IPS DF 6.9 (cell line): Measurements from ENCODE around the gene GPR183.

Experiments used
- DNase-seq: peaks from one replicate; pipeline ENCODE4 v3.0.0-alpha.2; 2013; ENCODE audit warnings: low read depth, low spot score
- H3K27ac ChIP-seq: one replicate; pipeline ENCODE4 v1.5.1; 2013; ENCODE audit warnings: low read length, control low read depth
- H3K27me3 ChIP-seq: 2 replicates; pipeline ENCODE4 v1.6.1; 2013; ENCODE audit warnings: mild to moderate bottlenecking, low read length; ENCODE audit not compliant: control insufficient read depth, insufficient read depth
- H3K36me3 ChIP-seq: 2 replicates; pipeline ENCODE4 v1.6.1; 2013; ENCODE audit warnings: low read length; ENCODE audit not compliant: control insufficient read depth, insufficient read depth
- H3K4me1 ChIP-seq: 2 replicates; pipeline ENCODE4 v1.6.1; 2013; ENCODE audit warnings: low read length; ENCODE audit not compliant: control insufficient read depth, insufficient read depth
- H3K4me3 ChIP-seq: 2 replicates; pipeline ENCODE4 v1.5.1; 2013; ENCODE audit warnings: mild to moderate bottlenecking, low read length
- H3K9me3 ChIP-seq: 2 replicates; pipeline ENCODE4 v1.6.1; 2013; ENCODE audit warnings: low read length, inconsistent platforms; ENCODE audit not compliant: control insufficient read depth, insufficient read depth
- WGBS: extraction: QIAGEN DNeasy Blood & Tissue Kit; methylation state at CpG from one replicate; pipeline ENCODE4 v1.1.7; 2013; ENCODE audit warnings: mixed read lengths, missing lambda C conversion rate; ENCODE audit not compliant: insufficient read length, insufficient coverage; 5-methylcytosine and 5-hydroxymethylcytosine counted together

Gene GPR183

DNA sequence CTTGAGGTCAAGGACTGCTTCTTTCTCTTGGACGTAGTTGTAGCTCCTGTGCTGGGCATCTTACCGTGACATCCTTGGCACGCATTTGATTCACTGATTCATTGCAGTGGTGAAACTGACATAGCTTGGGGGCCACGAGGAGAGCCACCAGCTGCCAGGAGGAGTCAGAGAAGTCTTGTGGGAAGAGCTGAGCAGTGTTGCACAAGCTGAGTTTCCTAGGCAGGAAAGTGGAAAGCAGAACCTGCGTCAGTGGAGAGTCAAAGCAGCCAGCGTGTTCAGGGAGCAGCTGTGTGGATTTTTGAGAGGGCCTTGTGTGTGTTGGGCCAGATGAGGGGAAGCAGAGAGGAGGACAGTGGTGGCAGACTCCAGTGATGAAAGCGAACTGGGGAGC is 5.3 kb upstream of the GPR183 start:
- no peak for DNase-seq
- H3K27ac ChIP-seq: no peak overlapping the region
- H3K4me3 ChIP-seq: no peak overlapping the region
- no peaks in the 10 kb centered on the region for H3K36me3 ChIP-seq
- H3K4me1 ChIP-seq: no peaks in the 10 kb centered on the region
- no peaks in the 10 kb centered on the region for H3K9me3 ChIP-seq
- H3K27me3 ChIP-seq: no peaks in the 10 kb centered on the region
- no CpG with 5 or more reads among the region's 7 CpGs for WGBS

DNA sequence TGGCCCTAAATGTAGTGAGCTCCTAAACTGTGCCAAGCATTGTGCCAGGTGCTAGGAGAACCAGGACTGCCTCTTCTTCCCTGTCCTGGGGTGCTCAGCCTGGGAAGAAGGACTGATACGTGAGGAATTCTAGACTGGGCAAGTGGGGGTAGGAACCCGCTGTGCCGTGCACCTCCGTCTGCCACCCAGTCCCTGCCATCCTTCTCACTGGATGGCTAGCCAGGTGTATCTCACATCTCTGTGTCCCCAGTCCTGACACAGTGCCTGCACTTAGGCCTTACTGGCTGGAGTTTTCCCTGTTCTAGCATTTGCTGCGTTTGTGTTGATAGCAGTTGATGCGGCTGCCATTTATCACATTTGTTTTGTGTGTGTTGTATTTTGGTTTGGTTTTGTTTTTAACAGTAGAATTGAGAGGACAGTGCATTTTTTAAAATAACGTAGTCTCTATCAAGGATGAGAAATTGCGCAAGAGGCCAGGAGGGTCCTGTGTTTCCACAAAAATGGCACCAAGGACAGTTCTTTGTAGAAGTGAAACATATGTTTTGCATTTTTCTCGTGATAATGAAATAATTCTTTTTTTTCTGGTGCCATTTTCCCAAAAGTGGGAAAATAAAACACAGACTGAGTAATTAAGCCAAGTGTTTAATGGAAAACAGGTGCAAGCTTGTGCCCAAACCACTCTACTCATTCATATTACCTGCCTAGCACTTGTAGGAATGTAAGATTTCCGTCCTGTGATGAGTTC is 4.7 kb upstream of the GPR183 start:
- no peaks in the 10 kb centered on the region for H3K4me1 ChIP-seq
- no peak overlapping the region for H3K4me3 ChIP-seq
- no peak for DNase-seq
- no peaks in the 10 kb centered on the region for H3K9me3 ChIP-seq
- no peaks in the 10 kb centered on the region for H3K27me3 ChIP-seq
- WGBS: 100% methylated on average over 2 of the region's 10 CpGs
- H3K27ac ChIP-seq: no peak overlapping the region
- no peaks in the 10 kb centered on the region for H3K36me3 ChIP-seq

DNA sequence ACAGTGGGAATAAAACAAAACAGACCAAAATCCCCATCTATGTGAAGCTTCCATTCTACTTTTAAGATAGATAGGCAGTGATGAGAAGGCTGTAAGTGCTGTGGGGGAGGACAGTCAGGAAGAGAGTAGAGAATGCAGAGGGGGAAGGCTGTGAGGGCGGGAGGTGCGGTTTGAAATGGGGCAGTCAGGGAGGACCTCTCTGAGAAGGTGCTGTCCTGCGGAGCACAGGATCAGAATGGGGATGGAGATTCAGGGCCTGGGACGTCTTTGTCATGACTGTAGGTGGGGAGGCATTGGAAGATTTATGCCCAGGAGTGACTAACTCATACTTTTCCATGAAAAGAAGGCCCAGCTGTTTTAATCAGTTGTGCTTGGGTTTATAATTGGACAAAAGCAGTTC is 3.9 kb upstream of the GPR183 start:
- DNase-seq: no peak
- no peak overlapping the region for H3K4me3 ChIP-seq
- no peaks in the 10 kb centered on the region for H3K27me3 ChIP-seq
- H3K36me3 ChIP-seq: no peaks in the 10 kb centered on the region
- H3K9me3 ChIP-seq: no peaks in the 10 kb centered on the region
- WGBS: no CpG with 5 or more reads among the region's 4 CpGs
- no peaks in the 10 kb centered on the region for H3K4me1 ChIP-seq
- no peak overlapping the region for H3K27ac ChIP-seq

DNA sequence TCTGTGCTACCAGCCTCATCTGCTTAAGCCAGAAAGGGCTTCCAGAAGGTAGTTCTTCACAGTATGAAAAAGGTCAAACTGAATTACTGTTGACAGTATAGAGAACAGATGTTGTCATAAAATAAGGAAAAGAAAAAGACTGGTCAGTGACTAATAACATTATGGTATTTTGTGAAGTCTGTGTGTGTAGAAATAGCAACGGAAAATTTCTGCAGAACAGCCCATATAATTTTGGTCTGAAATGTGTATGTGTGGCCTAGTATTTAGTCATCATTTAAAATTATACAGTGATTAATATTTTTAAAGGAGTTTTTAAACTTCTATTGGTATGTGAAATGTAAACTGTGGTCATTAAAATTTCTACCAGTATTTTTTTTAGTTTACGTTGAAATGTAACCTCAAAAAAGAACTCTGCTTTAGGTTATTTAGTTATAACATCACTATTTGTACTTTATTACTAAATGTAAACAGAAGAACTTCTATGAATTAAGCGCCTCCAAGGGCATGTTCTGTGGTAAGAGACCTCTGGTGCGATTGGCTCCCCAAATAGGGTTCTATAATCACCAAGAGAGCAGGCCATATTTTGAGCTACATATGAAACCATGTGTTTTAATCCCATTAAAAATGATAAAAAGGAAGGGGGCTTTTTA is 3.3 kb upstream of the GPR183 start:
- H3K4me1 ChIP-seq: no peaks in the 10 kb centered on the region
- no peak overlapping the region for H3K4me3 ChIP-seq
- no peaks in the 10 kb centered on the region for H3K27me3 ChIP-seq
- H3K36me3 ChIP-seq: no peaks in the 10 kb centered on the region
- WGBS: no CpG with 5 or more reads among the region's 4 CpGs
- DNase-seq: no peak
- no peak overlapping the region for H3K27ac ChIP-seq
- no peaks in the 10 kb centered on the region for H3K9me3 ChIP-seq

DNA sequence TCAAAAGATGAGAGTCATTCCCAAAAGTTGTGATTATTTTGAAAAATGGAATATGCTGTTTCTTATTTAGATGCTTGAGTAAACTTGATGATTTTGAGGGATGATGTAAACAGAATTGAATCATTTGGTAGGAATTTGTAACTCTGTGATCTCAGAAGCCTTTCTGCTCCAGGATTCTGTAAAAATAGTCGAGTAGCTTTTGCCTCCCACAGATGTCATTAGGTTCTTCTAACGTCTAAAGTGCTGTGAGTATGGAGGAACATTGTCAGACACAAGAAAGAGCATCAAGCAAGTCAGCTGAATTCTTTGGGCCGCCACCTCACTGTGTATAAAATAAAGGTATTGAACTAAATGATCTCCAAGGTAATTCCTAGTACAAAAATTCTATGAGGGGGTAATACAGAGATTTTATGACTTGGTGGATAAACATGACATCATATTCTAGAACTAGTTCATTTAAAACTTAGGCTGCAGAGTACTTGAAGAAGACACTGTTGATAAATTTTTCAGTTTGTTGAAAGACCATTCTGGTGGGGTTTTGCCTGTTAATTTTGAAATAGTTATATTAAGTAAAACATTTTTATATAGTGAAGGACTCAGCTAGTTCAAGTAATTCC is 1.4 kb upstream of the GPR183 start:
- WGBS: no CpG with 5 or more reads among the region's 3 CpGs
- Histone ChIP-seq H3K4me3 (no peak overlapping the region), H3K9me3 (no peaks in the 10 kb centered on the region), H3K27me3 (no peaks in the 10 kb centered on the region), H3K27ac (no peak overlapping the region), H3K4me1 (no peaks in the 10 kb centered on the region), H3K36me3 (no peaks in the 10 kb centered on the region)
- no peak for DNase-seq

- H3K4me3 ChIP-seq: no peak overlapping the region
- H3K27me3 ChIP-seq: no peaks in the 10 kb centered on the region
- no peaks in the 10 kb centered on the region for H3K36me3 ChIP-seq
- H3K4me1 ChIP-seq: no peaks in the 10 kb centered on the region
- no peak overlapping the region for H3K27ac ChIP-seq
- no peak for DNase-seq
- WGBS: no CpG with 5 or more reads among the region's 6 CpGs
- no peaks in the 10 kb centered on the region for H3K9me3 ChIP-seq
Observed at GRCh38 chr13:99307648-99308339, 595 bp upstream of the GPR183 start.

GRCh38 chr13:99305566-99305965 is 1.6 kb downstream of the GPR183 start:
- no peaks in the 10 kb centered on the region for H3K4me1 ChIP-seq
- no peaks in the 10 kb centered on the region for H3K27me3 ChIP-seq
- H3K4me3 ChIP-seq: no peak overlapping the region
- WGBS: no CpG with 5 or more reads among the region's 8 CpGs
- no peak for DNase-seq
- H3K36me3 ChIP-seq: no peaks in the 10 kb centered on the region
- no peak overlapping the region for H3K27ac ChIP-seq
- no peaks in the 10 kb centered on the region for H3K9me3 ChIP-seq

GRCh38 chr13:99305158-99305557 is 2.0 kb downstream of the GPR183 start:
- H3K36me3 ChIP-seq: no peaks in the 10 kb centered on the region
- no peaks in the 10 kb centered on the region for H3K9me3 ChIP-seq
- H3K27ac ChIP-seq: no peak overlapping the region
- no peaks in the 10 kb centered on the region for H3K4me1 ChIP-seq
- H3K27me3 ChIP-seq: no peaks in the 10 kb centered on the region
- no peak overlapping the region for H3K4me3 ChIP-seq
- DNase-seq: no peak
- no CpG with 5 or more reads among the region's 5 CpGs for WGBS

- no peak for DNase-seq
- H3K4me3 ChIP-seq: no peak overlapping the region
- no peak overlapping the region for H3K27ac ChIP-seq
- no CpG with 5 or more reads among the region's 4 CpGs for WGBS
- 0 out of 2 replicates have a peak, but pooled peaks cover 2% of the 10 kb centered on the region for H3K4me1 ChIP-seq
- no peaks in the 10 kb centered on the region for H3K9me3 ChIP-seq
- H3K27me3 ChIP-seq: no peaks in the 10 kb centered on the region
- no peaks in the 10 kb centered on the region for H3K36me3 ChIP-seq
Observed at GRCh38 chr13:99304541-99304940, 2.7 kb downstream of the GPR183 start.

DNA sequence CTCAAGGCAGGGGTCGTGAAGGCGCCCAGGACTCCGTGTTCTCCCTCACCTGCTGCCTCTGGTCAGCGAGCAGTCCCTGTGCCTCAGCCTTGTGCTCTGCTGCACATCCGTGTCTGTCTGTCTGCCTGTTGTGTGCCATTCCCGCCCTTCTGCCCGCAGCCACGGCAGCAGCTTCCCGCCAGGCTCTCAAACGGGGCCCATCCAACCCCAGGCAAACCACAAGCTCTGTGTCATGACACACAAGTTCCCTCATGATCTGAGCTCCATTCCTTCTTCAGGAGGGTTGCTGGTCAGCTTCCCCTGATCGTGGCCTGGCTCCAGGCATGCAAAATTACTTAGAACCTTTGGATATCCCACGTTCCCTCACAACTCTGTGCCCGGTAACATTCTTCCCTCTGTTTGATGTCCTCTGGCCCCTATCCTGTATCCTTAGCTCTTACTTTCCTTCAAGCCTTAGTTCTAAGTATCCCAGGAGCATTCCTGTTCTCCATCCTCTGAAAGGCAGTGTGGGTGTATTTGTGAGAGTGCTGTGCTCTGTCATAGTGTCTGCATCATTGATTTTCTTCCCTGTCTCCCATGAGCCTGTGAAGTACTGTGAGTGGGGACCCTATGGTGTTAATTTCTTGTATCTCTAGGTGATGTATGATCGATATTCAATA is 3.2 kb downstream of the GPR183 start:
- Histone ChIP-seq H3K4me3 (no peak overlapping the region), H3K27me3 (no peaks in the 10 kb centered on the region), H3K4me1 (0 out of 2 replicates have a peak, but pooled peaks cover 2% of the 10 kb centered on the region), H3K27ac (no peak overlapping the region), H3K9me3 (no peaks in the 10 kb centered on the region), H3K36me3 (no peaks in the 10 kb centered on the region)
- WGBS: no CpG with 5 or more reads among the region's 14 CpGs
- no peak for DNase-seq
